ENCODE results near the gene MAP3K2.

The MAP3K2 gene

DNA sequence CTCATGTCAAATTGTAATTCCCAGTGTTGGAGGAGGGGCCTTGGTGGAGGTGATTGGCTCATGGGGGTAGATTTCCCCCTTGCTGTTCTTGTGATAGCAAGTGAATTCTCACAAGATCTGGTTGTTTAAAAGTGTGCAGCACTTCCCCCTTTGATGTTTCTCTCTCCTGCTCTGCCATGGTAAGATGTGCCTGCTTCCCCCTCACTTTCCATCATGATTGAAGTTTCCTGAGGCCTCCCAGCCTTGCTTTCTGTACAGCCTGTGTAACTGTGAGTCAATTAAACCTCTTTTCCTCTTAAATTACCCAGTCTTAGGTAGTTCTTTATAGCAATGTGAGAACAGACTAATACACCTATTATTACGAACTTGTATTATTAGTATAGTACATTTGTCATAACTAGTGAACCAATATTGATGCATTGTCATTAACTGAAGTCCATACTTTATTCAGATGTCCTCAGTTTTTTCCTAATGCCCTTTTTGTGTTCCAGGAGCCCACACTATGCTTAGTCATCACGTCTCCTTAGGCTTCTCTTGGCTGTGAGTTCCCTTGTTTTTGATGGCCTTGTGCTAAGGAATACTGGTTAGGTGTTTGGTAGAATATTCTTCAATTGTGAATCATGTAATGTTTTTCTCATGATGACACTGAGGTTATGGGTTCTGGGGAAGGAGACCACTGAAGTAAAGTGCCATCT lies 4.5 kb upstream of the MAP3K2 start:
- Histone ChIP-seq H3K79me2 (ENCODE audit: insufficient read depth, low read length) (no peaks in the 10 kb centered on the region), H2AFZ (ENCODE audit: low read length) (no peak overlapping the region), H4K20me1 (ENCODE audit: insufficient read depth, low read length) (no peaks in the 10 kb centered on the region), H3K9me2 (ENCODE audit: low read depth, low read length) (no peaks in the 10 kb centered on the region), H3K27ac (ENCODE audit: low read depth, low read length, poor library complexity, severe bottlenecking) (peak overlapping the region; percentile 95), H3K4me1 (ENCODE audit: insufficient read depth, low read length, severe bottlenecking) (peaks cover 32% of the 10 kb centered on the region), H3K9ac (ENCODE audit: low read length) (no peak overlapping the region), H3K27me3 (ENCODE audit: insufficient read depth, low read length) (no peaks in the 10 kb centered on the region), H3K36me3 (ENCODE audit: insufficient read depth, low read length) (peaks cover 3% of the 10 kb centered on the region; the same call in 1 of the 2 replicates), H3K4me2 (ENCODE audit: low read length) (no peak overlapping the region), H3K4me3 (ENCODE audit: low read depth, low read length, poor library complexity, severe bottlenecking) (no peak overlapping the region), H3F3A (ENCODE audit: insufficient read depth, low read length) (no peaks in the 10 kb centered on the region; the same call in 1 of the 2 replicates), H3K9me3 (ENCODE audit: low read length) (no peaks in the 10 kb centered on the region)
- TF ChIP-seq CTCF (IDR thresholded peaks at IDR 0.05; ENCODE audit: low read length) (no peak), EZH2 (IDR thresholded peaks at IDR 0.05; ENCODE audit: borderline replicate concordance, low read length) (no peak)

- H3K4me2 ChIP-seq (ENCODE audit: low read length), result peak overlapping the region; percentile 88
- TF ChIP-seq EZH2 (IDR thresholded peaks at IDR 0.05; ENCODE audit: borderline replicate concordance, low read length) (no peak), CTCF (IDR thresholded peaks at IDR 0.05; ENCODE audit: low read length) (no peak)
- peak overlapping the region; percentile 45; the same call in 1 of the 2 replicates for H3K9ac ChIP-seq (ENCODE audit: low read length)
- H3K79me2 ChIP-seq (ENCODE audit: insufficient read depth, low read length), result peaks cover 21% of the 10 kb centered on the region
- H2AFZ ChIP-seq (ENCODE audit: low read length), result no peak overlapping the region
- H4K20me1 ChIP-seq (ENCODE audit: insufficient read depth, low read length), result no peaks in the 10 kb centered on the region
- peaks cover 48% of the 10 kb centered on the region for H3K4me1 ChIP-seq (ENCODE audit: insufficient read depth, low read length, severe bottlenecking)
- H3K27ac ChIP-seq (ENCODE audit: low read depth, low read length, poor library complexity, severe bottlenecking), result peak overlapping the region; percentile 95
- H3K4me3 ChIP-seq (ENCODE audit: low read depth, low read length, poor library complexity, severe bottlenecking), result peak overlapping the region; percentile 65
- no peaks in the 10 kb centered on the region; the same call in 1 of the 2 replicates for H3F3A ChIP-seq (ENCODE audit: insufficient read depth, low read length)
- peaks cover 3% of the 10 kb centered on the region; the same call in 1 of the 2 replicates for H3K36me3 ChIP-seq (ENCODE audit: insufficient read depth, low read length)
- no peaks in the 10 kb centered on the region for H3K9me3 ChIP-seq (ENCODE audit: low read length)
- H3K27me3 ChIP-seq (ENCODE audit: insufficient read depth, low read length), result no peaks in the 10 kb centered on the region
- H3K9me2 ChIP-seq (ENCODE audit: low read depth, low read length), result no peaks in the 10 kb centered on the region
These were observed 2.1 kb upstream of the MAP3K2 start for GRCh38 chr2:127389778-127390435.

- Histone ChIP-seq H3K9me2 (ENCODE audit: low read depth, low read length) (no peaks in the 10 kb centered on the region), H3K4me2 (ENCODE audit: low read length) (peak overlapping the region; percentile 88), H3K79me2 (ENCODE audit: insufficient read depth, low read length) (peaks cover 28% of the 10 kb centered on the region), H3K9ac (ENCODE audit: low read length) (peak overlapping the region; percentile 85), H2AFZ (ENCODE audit: low read length) (no peak overlapping the region), H3F3A (ENCODE audit: insufficient read depth, low read length) (no peaks in the 10 kb centered on the region; the same call in 1 of the 2 replicates), H4K20me1 (ENCODE audit: insufficient read depth, low read length) (no peaks in the 10 kb centered on the region), H3K4me1 (ENCODE audit: insufficient read depth, low read length, severe bottlenecking) (peaks cover 48% of the 10 kb centered on the region), H3K4me3 (ENCODE audit: low read depth, low read length, poor library complexity, severe bottlenecking) (peak overlapping the region; percentile 65), H3K9me3 (ENCODE audit: low read length) (no peaks in the 10 kb centered on the region), H3K27ac (ENCODE audit: low read depth, low read length, poor library complexity, severe bottlenecking) (peak overlapping the region; percentile 95), H3K27me3 (ENCODE audit: insufficient read depth, low read length) (no peaks in the 10 kb centered on the region), H3K36me3 (ENCODE audit: insufficient read depth, low read length) (peaks cover 2% of the 10 kb centered on the region; the same call in 1 of the 2 replicates)
- TF ChIP-seq CTCF (IDR thresholded peaks at IDR 0.05; ENCODE audit: low read length), result no peak
- no peak for TF ChIP-seq EZH2 (IDR thresholded peaks at IDR 0.05; ENCODE audit: borderline replicate concordance, low read length)
These were observed 819 bp upstream of the MAP3K2 start for GRCh38 chr2:127388423-127389164.

Data from OCI-LY1 (cell line).